Suprapubic skin (tissue), 3 donors: ENCODE results near the gene EHMT2.

Experiments
- CTCF ChIP-seq, 2 donors: fragments of 200-600 bp in 1 of 2; fragments of 450-650 bp in 1 of 2; sonication (generic) in 1 of 2; IDR thresholded peaks; one replicate each; pipeline ENCODE4 v1.5.1; 2016 to 2019; ENCODE audit warnings: antibody characterized with exemption in 2 of 2, mild to moderate bottlenecking in 1 of 2, moderate library complexity in 1 of 2
- EP300 ChIP-seq: sonication (generic); formaldehyde crosslinking; IDR thresholded peaks from one replicate; pipeline ENCODE4 v1.6.1; 2017; ENCODE audit warnings: antibody characterized with exemption

GRCh38 chr6:31911826-31912585 is 14.5 kb upstream of the EHMT2 start:
- TF ChIP-seq EP300 (no peak), CTCF (IDR thresholded peaks at IDR 0.05) (no peak)
